WTC11 (cell line): ENCODE data around the gene DYSF. TPM values are rescaled to one million over a fixed set of nuclear protein-coding genes. Genes with fewer than 3 reads are reported as not detected.

Experiments used
- ATAC-seq: fragments of 200-7000 bp; cut with Tn5 transposase; 2 replicates; pipeline ENCODE4 v1.10.0; 2021; ENCODE audit warnings: mild to moderate bottlenecking, moderate library complexity
- CTCF ChIA-PET: fragments of 300-600 bp; sonication (Branson Sonifier 250); formaldehyde crosslinking; loops from one replicate; lab custom pipeline; 2021; ENCODE audit warnings: antibody characterized with exemption; lab: Charles Lee
- POLR2A ChIA-PET: fragments of 350-600 bp; sonication (Branson Sonifier 250); formaldehyde crosslinking; loops from one replicate; lab custom pipeline; 2021; ENCODE audit warnings: antibody characterized with exemption; lab: Charles Lee
- DNase-seq: peaks from one replicate; pipeline ENCODE4 v3.0.0; 2021; ENCODE audit warnings: low spot score
- H3K27ac Mint-ChIP-seq: 2 replicates; pipeline ENCODE4 v1.8.0; 2021; ENCODE audit warnings: mixed read lengths
- H3K27me3 Mint-ChIP-seq: 2 replicates; pipeline ENCODE4 v1.8.0; 2021; ENCODE audit warnings: low read depth, mild to moderate bottlenecking, moderate library complexity, mixed read lengths
- H3K36me3 Mint-ChIP-seq: 2 replicates; pipeline ENCODE4 v1.8.0; 2021; ENCODE audit warnings: mixed read lengths
- H3K4me1 Mint-ChIP-seq: 2 replicates; pipeline ENCODE4 v1.8.0; 2022; ENCODE audit warnings: mixed read lengths
- H3K4me3 Mint-ChIP-seq: 2 replicates; pipeline ENCODE4 v1.8.0; 2021; ENCODE audit warnings: mild to moderate bottlenecking, moderate library complexity, mixed read lengths
- H3K9me3 Mint-ChIP-seq: 2 replicates; pipeline ENCODE4 v1.8.0; 2021; ENCODE audit warnings: mixed read lengths
- AFF4 ChIP-seq: sonication (generic); formaldehyde crosslinking; IDR thresholded peaks from 2 replicates; pipeline ENCODE4 v1.8.1; 2023; ENCODE audit warnings: mild to moderate bottlenecking, missing genetic modification reagents, borderline replicate concordance
- ATF1 ChIP-seq: sonication (generic); formaldehyde crosslinking; IDR thresholded peaks from 2 replicates; pipeline ENCODE4 v1.8.1; 2023; ENCODE audit warnings: mild to moderate bottlenecking, moderate library complexity, missing genetic modification reagents
- CBFB ChIP-seq: sonication (generic); formaldehyde crosslinking; IDR thresholded peaks from 2 replicates; pipeline ENCODE4 v1.8.1; 2022; ENCODE audit warnings: mild to moderate bottlenecking, low read depth, missing genetic modification reagents
- CTCF ChIP-seq: fragments of 200-600 bp; IDR thresholded peaks from 2 replicates; pipeline ENCODE4 v1.8.0; 2022; ENCODE audit warnings: antibody characterized with exemption
- EMX1 ChIP-seq: fragments of 250-450 bp; sonication (Bioruptor Pico); IDR thresholded peaks from 2 replicates; pipeline ENCODE4 v1.8.0; 2021; ENCODE audit warnings: mild to moderate bottlenecking
- FOXJ3 ChIP-seq: sonication (generic); formaldehyde crosslinking; IDR thresholded peaks from 2 replicates; pipeline ENCODE4 v1.9.0; 2021; ENCODE audit warnings: missing genetic modification reagents, mild to moderate bottlenecking, borderline replicate concordance
- JAZF1 ChIP-seq: fragments of 250-450 bp; sonication (Bioruptor Pico); IDR thresholded peaks from 2 replicates; pipeline ENCODE4 v1.9.0; 2021; ENCODE audit warnings: moderate library complexity, mild to moderate bottlenecking, inconsistent platforms
- KAT7 ChIP-seq: sonication (generic); formaldehyde crosslinking; IDR thresholded peaks from 2 replicates; pipeline ENCODE4 v1.8.1; 2023; ENCODE audit warnings: missing genetic modification reagents, mild to moderate bottlenecking, borderline replicate concordance
- MLX ChIP-seq: sonication (generic); formaldehyde crosslinking; IDR thresholded peaks from 2 replicates; pipeline ENCODE4 v1.8.1; 2023; ENCODE audit warnings: mild to moderate bottlenecking, missing genetic modification reagents, moderate library complexity
- MYBL2 ChIP-seq: sonication (generic); formaldehyde crosslinking; IDR thresholded peaks from 2 replicates; pipeline ENCODE4 v1.8.1; 2023; ENCODE audit warnings: mild to moderate bottlenecking, moderate library complexity, missing genetic modification reagents
- NFE2L1 ChIP-seq: sonication (generic); formaldehyde crosslinking; IDR thresholded peaks from 2 replicates; pipeline ENCODE4 v1.8.1; 2023; ENCODE audit warnings: missing genetic modification reagents
- RORB ChIP-seq: fragments of 250-450 bp; sonication (Bioruptor Pico); IDR thresholded peaks from 2 replicates; pipeline ENCODE4 v1.9.0; 2021; ENCODE audit warnings: mild to moderate bottlenecking
- SMAD4 ChIP-seq: sonication (generic); formaldehyde crosslinking; IDR thresholded peaks from 2 replicates; pipeline ENCODE4 v1.8.0; 2022; ENCODE audit warnings: mild to moderate bottlenecking, missing genetic modification reagents
- SP1 ChIP-seq: sonication (generic); formaldehyde crosslinking; conservative IDR thresholded peaks from 2 replicates; pipeline ENCODE4 v1.8.1; 2022; ENCODE audit warnings: missing genetic modification reagents
- TCF7 ChIP-seq: sonication (generic); formaldehyde crosslinking; IDR thresholded peaks from 2 replicates; pipeline ENCODE4 v1.8.0; 2022; ENCODE audit warnings: mild to moderate bottlenecking, low read depth, missing genetic modification reagents, moderate library complexity
- TP53 ChIP-seq: sonication (generic); formaldehyde crosslinking; IDR thresholded peaks from 2 replicates; pipeline ENCODE4 v1.8.1; 2023; ENCODE audit warnings: mild to moderate bottlenecking, missing genetic modification reagents
- ZNF219 ChIP-seq: sonication (generic); formaldehyde crosslinking; IDR thresholded peaks from 2 replicates; pipeline ENCODE4 v1.8.0; 2023; ENCODE audit warnings: missing genetic modification reagents, mild to moderate bottlenecking, borderline replicate concordance
- ZNF317 ChIP-seq: sonication (generic); formaldehyde crosslinking; IDR thresholded peaks from 2 replicates; pipeline ENCODE4 v1.8.1; 2023; ENCODE audit warnings: low read depth, mild to moderate bottlenecking, moderate library complexity, missing genetic modification reagents, borderline replicate concordance
- total RNA-seq: library from RNA; stranded (reverse); gene quantifications from 3 replicates; pipeline ENCODE4 v1.2.3, GENCODE V29; 2021
- TF ChIP-seq, protein P1 (sequence below): fragments of 250-450 bp; sonication (Bioruptor Pico); IDR thresholded peaks from 2 replicates; pipeline ENCODE4 v1.9.0; 2021; ENCODE audit warnings: mild to moderate bottlenecking
- TF ChIP-seq, protein P2 (sequence below): sonication (generic); formaldehyde crosslinking; IDR thresholded peaks from 2 replicates; pipeline ENCODE4 v1.8.1; 2023; ENCODE audit warnings: mild to moderate bottlenecking, missing genetic modification reagents
- TF ChIP-seq, protein P3 (sequence below): sonication (generic); formaldehyde crosslinking; IDR thresholded peaks from 2 replicates; pipeline ENCODE4 v1.8.0; 2022; ENCODE audit warnings: mild to moderate bottlenecking, missing genetic modification reagents
- TF ChIP-seq, protein P4 (sequence below): sonication (generic); formaldehyde crosslinking; IDR thresholded peaks from 2 replicates; pipeline ENCODE4 v1.8.1; 2022; ENCODE audit warnings: low read depth, mild to moderate bottlenecking, moderate library complexity, missing genetic modification reagents, borderline replicate concordance

Gene DYSF
- total RNA-seq, 1 experiment from 2014 or later: 14.8 TPM

DNA sequence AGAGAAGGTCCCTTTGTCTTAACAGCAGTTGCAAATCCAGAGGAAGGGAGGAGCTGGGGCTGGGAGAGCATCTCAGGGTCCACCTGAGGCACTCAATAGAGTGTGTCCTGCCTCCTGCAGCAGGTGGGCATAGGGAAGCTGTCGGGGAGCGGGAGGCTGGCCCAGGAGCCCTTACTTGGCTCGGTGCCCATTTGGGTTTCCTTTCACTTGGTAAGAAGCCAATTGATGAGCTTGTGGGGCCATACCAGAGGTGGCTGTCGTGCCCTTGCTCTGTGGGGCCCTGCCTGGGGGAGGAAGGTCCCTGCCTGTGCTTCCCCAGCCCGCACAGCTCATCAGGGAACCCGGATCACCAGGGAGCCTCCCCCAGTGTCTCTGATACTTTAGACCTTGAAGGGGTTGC is 229.7 kb downstream of the DYSF start (continued):
- TF ChIP-seq, protein P1, sequence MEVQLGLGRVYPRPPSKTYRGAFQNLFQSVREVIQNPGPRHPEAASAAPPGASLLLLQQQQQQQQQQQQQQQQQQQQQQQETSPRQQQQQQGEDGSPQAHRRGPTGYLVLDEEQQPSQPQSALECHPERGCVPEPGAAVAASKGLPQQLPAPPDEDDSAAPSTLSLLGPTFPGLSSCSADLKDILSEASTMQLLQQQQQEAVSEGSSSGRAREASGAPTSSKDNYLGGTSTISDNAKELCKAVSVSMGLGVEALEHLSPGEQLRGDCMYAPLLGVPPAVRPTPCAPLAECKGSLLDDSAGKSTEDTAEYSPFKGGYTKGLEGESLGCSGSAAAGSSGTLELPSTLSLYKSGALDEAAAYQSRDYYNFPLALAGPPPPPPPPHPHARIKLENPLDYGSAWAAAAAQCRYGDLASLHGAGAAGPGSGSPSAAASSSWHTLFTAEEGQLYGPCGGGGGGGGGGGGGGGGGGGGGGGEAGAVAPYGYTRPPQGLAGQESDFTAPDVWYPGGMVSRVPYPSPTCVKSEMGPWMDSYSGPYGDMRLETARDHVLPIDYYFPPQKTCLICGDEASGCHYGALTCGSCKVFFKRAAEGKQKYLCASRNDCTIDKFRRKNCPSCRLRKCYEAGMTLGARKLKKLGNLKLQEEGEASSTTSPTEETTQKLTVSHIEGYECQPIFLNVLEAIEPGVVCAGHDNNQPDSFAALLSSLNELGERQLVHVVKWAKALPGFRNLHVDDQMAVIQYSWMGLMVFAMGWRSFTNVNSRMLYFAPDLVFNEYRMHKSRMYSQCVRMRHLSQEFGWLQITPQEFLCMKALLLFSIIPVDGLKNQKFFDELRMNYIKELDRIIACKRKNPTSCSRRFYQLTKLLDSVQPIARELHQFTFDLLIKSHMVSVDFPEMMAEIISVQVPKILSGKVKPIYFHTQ (CRISPR knock-in tag): no peak
- TF ChIP-seq NFE2L1 (CRISPR knock-in tag): no peak
- TF ChIP-seq MYBL2 (CRISPR knock-in tag): no peak
- no peak for TF ChIP-seq SP1 (CRISPR knock-in tag)
- TF ChIP-seq ATF1 (CRISPR knock-in tag): no peak
- TF ChIP-seq AFF4 (CRISPR knock-in tag): no peak
- TF ChIP-seq FOXJ3 (CRISPR knock-in tag): no peak
- no peak for TF ChIP-seq CTCF
- TF ChIP-seq TCF7 (CRISPR knock-in tag): no peak
- no peak for TF ChIP-seq SMAD4 (CRISPR knock-in tag)
- TF ChIP-seq, all 79 proteins: peak for 0

GRCh38 chr2:71683666-71684065 is 230.3 kb downstream of the DYSF start:
- DNase-seq: no peak
- no peaks in the 10 kb centered on the region for H3K27me3 Mint-ChIP-seq
- ATAC-seq: no peak
- H3K27ac Mint-ChIP-seq: no peak overlapping the region
- CTCF ChIA-PET: no interaction called here
- peaks cover 3% of the 10 kb centered on the region; the same call in 1 of the 2 replicates for H3K36me3 Mint-ChIP-seq
- H3K4me3 Mint-ChIP-seq: no peak overlapping the region
- POLR2A ChIA-PET: no interaction called here
- H3K4me1 Mint-ChIP-seq: no peaks in the 10 kb centered on the region
- H3K9me3 Mint-ChIP-seq: no peaks in the 10 kb centered on the region
- no peak for TF ChIP-seq TP53 (CRISPR knock-in tag)
- TF ChIP-seq ZNF317: no peak
- TF ChIP-seq RORB (CRISPR knock-in tag): no peak
- no peak for TF ChIP-seq MYBL2 (CRISPR knock-in tag)
- TF ChIP-seq KAT7 (CRISPR knock-in tag): no peak
- TF ChIP-seq, protein P2, sequence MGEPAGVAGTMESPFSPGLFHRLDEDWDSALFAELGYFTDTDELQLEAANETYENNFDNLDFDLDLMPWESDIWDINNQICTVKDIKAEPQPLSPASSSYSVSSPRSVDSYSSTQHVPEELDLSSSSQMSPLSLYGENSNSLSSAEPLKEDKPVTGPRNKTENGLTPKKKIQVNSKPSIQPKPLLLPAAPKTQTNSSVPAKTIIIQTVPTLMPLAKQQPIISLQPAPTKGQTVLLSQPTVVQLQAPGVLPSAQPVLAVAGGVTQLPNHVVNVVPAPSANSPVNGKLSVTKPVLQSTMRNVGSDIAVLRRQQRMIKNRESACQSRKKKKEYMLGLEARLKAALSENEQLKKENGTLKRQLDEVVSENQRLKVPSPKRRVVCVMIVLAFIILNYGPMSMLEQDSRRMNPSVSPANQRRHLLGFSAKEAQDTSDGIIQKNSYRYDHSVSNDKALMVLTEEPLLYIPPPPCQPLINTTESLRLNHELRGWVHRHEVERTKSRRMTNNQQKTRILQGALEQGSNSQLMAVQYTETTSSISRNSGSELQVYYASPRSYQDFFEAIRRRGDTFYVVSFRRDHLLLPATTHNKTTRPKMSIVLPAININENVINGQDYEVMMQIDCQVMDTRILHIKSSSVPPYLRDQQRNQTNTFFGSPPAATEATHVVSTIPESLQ (CRISPR knock-in tag): no peak
- no peak for TF ChIP-seq MLX (CRISPR knock-in tag)
- TF ChIP-seq, protein P3, sequence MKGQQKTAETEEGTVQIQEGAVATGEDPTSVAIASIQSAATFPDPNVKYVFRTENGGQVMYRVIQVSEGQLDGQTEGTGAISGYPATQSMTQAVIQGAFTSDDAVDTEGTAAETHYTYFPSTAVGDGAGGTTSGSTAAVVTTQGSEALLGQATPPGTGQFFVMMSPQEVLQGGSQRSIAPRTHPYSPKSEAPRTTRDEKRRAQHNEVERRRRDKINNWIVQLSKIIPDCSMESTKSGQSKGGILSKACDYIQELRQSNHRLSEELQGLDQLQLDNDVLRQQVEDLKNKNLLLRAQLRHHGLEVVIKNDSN (CRISPR knock-in tag): no peak
- no peak for TF ChIP-seq JAZF1 (CRISPR knock-in tag)
- no peak for TF ChIP-seq EMX1
- TF ChIP-seq ZNF219 (CRISPR knock-in tag): no peak
- TF ChIP-seq CBFB: no peak
- TF ChIP-seq, protein P4, sequence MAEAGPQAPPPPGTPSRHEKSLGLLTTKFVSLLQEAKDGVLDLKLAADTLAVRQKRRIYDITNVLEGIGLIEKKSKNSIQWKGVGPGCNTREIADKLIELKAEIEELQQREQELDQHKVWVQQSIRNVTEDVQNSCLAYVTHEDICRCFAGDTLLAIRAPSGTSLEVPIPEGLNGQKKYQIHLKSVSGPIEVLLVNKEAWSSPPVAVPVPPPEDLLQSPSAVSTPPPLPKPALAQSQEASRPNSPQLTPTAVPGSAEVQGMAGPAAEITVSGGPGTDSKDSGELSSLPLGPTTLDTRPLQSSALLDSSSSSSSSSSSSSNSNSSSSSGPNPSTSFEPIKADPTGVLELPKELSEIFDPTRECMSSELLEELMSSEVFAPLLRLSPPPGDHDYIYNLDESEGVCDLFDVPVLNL: no peak
